ENCODE results near the gene MAOA. TPM values are rescaled to one million over a fixed set of nuclear protein-coding genes. Genes with fewer than 3 reads are reported as not detected.

The MAOA gene
- total and polyA plus RNA-seq, 5 donors, result 48.6 to 133 (median 104) TPM

GRCh38 chrX:43688586-43688985, 32.5 kb downstream of the MAOA start:
- no peaks in the 10 kb centered on the region for H3K9me3 ChIP-seq (ENCODE audit: control insufficient read depth, low read length)
- DNase-seq (no peak), ATAC-seq (no peak)
- no peak overlapping the region for H3K27ac ChIP-seq (ENCODE audit: low read length)
- peaks cover 1% of the 10 kb centered on the region for H3K4me1 ChIP-seq (ENCODE audit: control insufficient read depth, insufficient read depth, low read length)
- H3K4me3 ChIP-seq (ENCODE audit: low read length), result no peak overlapping the region
- H3K27me3 ChIP-seq (ENCODE audit: control insufficient read depth, insufficient read depth), result no peaks in the 10 kb centered on the region
- WGBS, result 95% methylated on average over 1 of the region's 1 CpG
- intact Hi-C loops (cut with DNase I), result no loop called here

GRCh38 chrX:43693602-43694406, 37.7 kb downstream of the MAOA start:
- H3K4me3 ChIP-seq (ENCODE audit: low read length), result no peak overlapping the region
- WGBS, result 70% methylated on average over 3 of the region's 3 CpGs
- peaks cover 2% of the 10 kb centered on the region for H3K4me1 ChIP-seq (ENCODE audit: control insufficient read depth, insufficient read depth, low read length)
- no peaks in the 10 kb centered on the region for H3K27me3 ChIP-seq (ENCODE audit: control insufficient read depth, insufficient read depth)
- no peaks in the 10 kb centered on the region for H3K9me3 ChIP-seq (ENCODE audit: control insufficient read depth, low read length)
- ATAC-seq (peak; percentile 47 to 83), DNase-seq (no peak)
- intact Hi-C loops (cut with DNase I), result no loop called here
- peak overlapping the region; percentile 17 for H3K27ac ChIP-seq (ENCODE audit: low read length)

GRCh38 chrX:43699475-43699874, 43.4 kb downstream of the MAOA start:
- no peaks in the 10 kb centered on the region for H3K27me3 ChIP-seq (ENCODE audit: control insufficient read depth, insufficient read depth)
- intact Hi-C loops (cut with DNase I), result no loop called here
- no peak for ATAC-seq
- H3K4me1 ChIP-seq (ENCODE audit: control insufficient read depth, insufficient read depth, low read length), result peaks cover 4% of the 10 kb centered on the region
- H3K9me3 ChIP-seq (ENCODE audit: control insufficient read depth, low read length), result no peaks in the 10 kb centered on the region
- WGBS, result 80% methylated on average over 3 of the region's 3 CpGs
- DNase-seq, result no peak
- no peak overlapping the region for H3K4me3 ChIP-seq (ENCODE audit: low read length)
- H3K27ac ChIP-seq (ENCODE audit: low read length), result no peak overlapping the region

GRCh38 chrX:43702079-43702524, 46.0 kb downstream of the MAOA start:
- H3K4me3 ChIP-seq (ENCODE audit: low read length), result no peak overlapping the region
- H3K9me3 ChIP-seq (ENCODE audit: control insufficient read depth, low read length), result no peaks in the 10 kb centered on the region
- DNase-seq (no peak), ATAC-seq (no peak)
- 39% methylated on average over 2 of the region's 2 CpGs for WGBS
- intact Hi-C loops (cut with DNase I), result loop anchor here in 2 of 4 donors (10.0 kb wide), 1 partner anchor 47 kb away; the partner anchor contains the start of gene MAOA (in 2 of the 2)
- H3K27me3 ChIP-seq (ENCODE audit: control insufficient read depth, insufficient read depth), result no peaks in the 10 kb centered on the region
- peaks cover 6% of the 10 kb centered on the region for H3K4me1 ChIP-seq (ENCODE audit: control insufficient read depth, insufficient read depth, low read length)
- H3K27ac ChIP-seq (ENCODE audit: low read length), result peak overlapping the region; percentile 75

- Histone ChIP-seq H3K27me3 (ENCODE audit: control insufficient read depth, insufficient read depth) (no peaks in the 10 kb centered on the region), H3K4me3 (ENCODE audit: low read length) (no peak overlapping the region), H3K9me3 (ENCODE audit: control insufficient read depth, low read length) (no peaks in the 10 kb centered on the region), H3K27ac (ENCODE audit: low read length) (peak overlapping the region; percentile 96), H3K4me1 (ENCODE audit: control insufficient read depth, insufficient read depth, low read length) (peaks cover 8% of the 10 kb centered on the region)
- no peak for DNase-seq
- peak; percentile 71 to 77 for ATAC-seq
- WGBS, result 27% methylated on average over 2 of the region's 2 CpGs
- intact Hi-C loops (cut with DNase I), result loop anchor here in 2 of 4 donors (10.0 kb wide), 1 partner anchor 48 kb away; the partner anchor contains the start of gene MAOA (in 2 of the 2)
Observed at GRCh38 chrX:43702660-43703059, 46.6 kb downstream of the MAOA start.

GRCh38 chrX:43703211-43703791, 47.2 kb downstream of the MAOA start:
- Histone ChIP-seq H3K4me3 (ENCODE audit: low read length) (no peak overlapping the region), H3K27ac (ENCODE audit: low read length) (peak overlapping the region; percentile 96), H3K4me1 (ENCODE audit: control insufficient read depth, insufficient read depth, low read length) (peaks cover 9% of the 10 kb centered on the region), H3K27me3 (ENCODE audit: control insufficient read depth, insufficient read depth) (no peaks in the 10 kb centered on the region), H3K9me3 (ENCODE audit: control insufficient read depth, low read length) (no peaks in the 10 kb centered on the region)
- peak; percentile 64 to 82 for ATAC-seq
- no peak for DNase-seq
- WGBS, result 5% methylated on average over 4 of the region's 4 CpGs
- intact Hi-C loops (cut with DNase I), result loop anchor here in 2 of 4 donors (10.0 kb wide), 1 partner anchor 48 kb away; the partner anchor contains the start of gene MAOA (in 2 of the 2)

GRCh38 chrX:43706786-43707370, 50.8 kb downstream of the MAOA start:
- Histone ChIP-seq H3K4me1 (ENCODE audit: control insufficient read depth, insufficient read depth, low read length) (peaks cover 15% of the 10 kb centered on the region), H3K4me3 (ENCODE audit: low read length) (no peak overlapping the region), H3K27ac (ENCODE audit: low read length) (peak overlapping the region; percentile 83), H3K9me3 (ENCODE audit: control insufficient read depth, low read length) (no peaks in the 10 kb centered on the region), H3K27me3 (ENCODE audit: control insufficient read depth, insufficient read depth) (no peaks in the 10 kb centered on the region)
- WGBS, result 80% methylated on average over 2 of the region's 2 CpGs
- DNase-seq (no peak), ATAC-seq (no peak)
- intact Hi-C loops (cut with DNase I), result loop anchor here in 2 of 4 donors (10.0 kb wide), 1 partner anchor 52 kb away; the partner anchor contains the start of gene MAOA (in 2 of the 2)

- WGBS, result 16% methylated on average over 3 of the region's 3 CpGs
- H3K27me3 ChIP-seq (ENCODE audit: control insufficient read depth, insufficient read depth), result no peaks in the 10 kb centered on the region
- peaks cover 13% of the 10 kb centered on the region for H3K4me1 ChIP-seq (ENCODE audit: control insufficient read depth, insufficient read depth, low read length)
- ATAC-seq, result peak; percentile 67 to 71
- intact Hi-C loops (cut with DNase I), result loop anchor here in 2 of 4 donors (10.0 kb wide), 1 partner anchor 53 kb away; the partner anchor contains the start of gene MAOA (in 2 of the 2)
- H3K9me3 ChIP-seq (ENCODE audit: control insufficient read depth, low read length), result no peaks in the 10 kb centered on the region
- H3K27ac ChIP-seq (ENCODE audit: low read length), result peak overlapping the region; percentile 98
- H3K4me3 ChIP-seq (ENCODE audit: low read length), result no peak overlapping the region
- peak in 2 of 3 donors; percentile 54 to 87 for DNase-seq
Observed at GRCh38 chrX:43707812-43708548, 51.9 kb downstream of the MAOA start.

GRCh38 chrX:43716144-43716543, 60.0 kb downstream of the MAOA start:
- intact Hi-C loops (cut with DNase I), result no loop called here
- ATAC-seq, result no peak
- no peak overlapping the region for H3K27ac ChIP-seq (ENCODE audit: low read length)
- H3K27me3 ChIP-seq (ENCODE audit: control insufficient read depth, insufficient read depth), result no peaks in the 10 kb centered on the region
- H3K9me3 ChIP-seq (ENCODE audit: control insufficient read depth, low read length), result no peaks in the 10 kb centered on the region
- no peak overlapping the region for H3K4me3 ChIP-seq (ENCODE audit: low read length)
- DNase-seq, result no peak
- H3K4me1 ChIP-seq (ENCODE audit: control insufficient read depth, insufficient read depth, low read length), result no peaks in the 10 kb centered on the region
- WGBS, result 90% methylated on average over 2 of the region's 2 CpGs

GRCh38 chrX:43716696-43717095, 60.6 kb downstream of the MAOA start:
- ATAC-seq, result no peak
- Histone ChIP-seq H3K4me1 (ENCODE audit: control insufficient read depth, insufficient read depth, low read length) (no peaks in the 10 kb centered on the region), H3K9me3 (ENCODE audit: control insufficient read depth, low read length) (no peaks in the 10 kb centered on the region), H3K27ac (ENCODE audit: low read length) (no peak overlapping the region), H3K4me3 (ENCODE audit: low read length) (no peak overlapping the region), H3K27me3 (ENCODE audit: control insufficient read depth, insufficient read depth) (no peaks in the 10 kb centered on the region)
- WGBS, result 97% methylated on average over 1 of the region's 1 CpG
- intact Hi-C loops (cut with DNase I), result no loop called here
- no peak for DNase-seq

Data from right cardiac atrium (tissue), 5 donors.